CD4-positive, alpha-beta T cell treated with Interleukin-21 for 1 hour (primary cell): ENCODE results near the gene GDF9.

Experiments used
- DNase-seq: peaks from one replicate; pipeline ENCODE4 v3.0.0-alpha.2; 2020

GDF9 gene

DNA sequence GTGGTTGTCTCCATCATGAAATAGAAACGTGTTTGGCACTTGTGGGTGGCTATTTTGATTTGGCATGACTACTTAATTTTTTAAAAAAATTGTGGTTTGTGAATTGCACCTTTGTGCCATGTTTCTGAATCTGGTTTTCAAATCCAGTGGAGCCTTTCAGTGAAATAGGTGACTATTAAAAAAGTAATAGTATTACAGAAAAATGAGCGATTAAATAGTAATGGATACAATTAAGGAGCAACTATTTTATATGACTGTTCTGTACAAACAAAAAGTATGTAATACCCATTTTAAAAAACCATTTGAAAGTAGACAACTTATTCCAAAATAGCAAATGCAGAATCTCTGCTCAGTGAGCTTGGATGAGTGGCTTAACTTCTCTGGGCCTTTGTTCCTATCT lies 50.2 kb downstream of the GDF9 start:
- DNase-seq, result no peak

DNA sequence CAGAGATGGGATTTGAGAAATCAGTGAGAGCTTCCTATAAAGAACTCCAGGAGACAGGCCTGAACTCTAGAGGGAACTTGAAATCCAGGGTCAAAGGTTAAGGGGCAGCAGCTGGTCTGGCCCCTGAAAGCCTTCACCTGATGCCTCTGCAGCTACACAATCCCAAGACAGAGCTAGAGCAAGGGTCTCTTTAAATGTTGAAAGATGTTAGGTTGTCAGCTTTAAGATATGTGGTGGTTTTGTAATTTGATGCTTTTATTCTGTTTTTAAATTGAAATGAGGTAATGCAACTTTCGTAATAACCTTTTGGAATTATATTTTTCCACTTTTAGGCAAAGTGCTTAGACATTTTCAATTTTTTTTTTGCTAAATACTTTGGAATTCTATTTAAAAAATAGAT lies 50.8 kb downstream of the GDF9 start:
- DNase-seq, result no peak

DNA sequence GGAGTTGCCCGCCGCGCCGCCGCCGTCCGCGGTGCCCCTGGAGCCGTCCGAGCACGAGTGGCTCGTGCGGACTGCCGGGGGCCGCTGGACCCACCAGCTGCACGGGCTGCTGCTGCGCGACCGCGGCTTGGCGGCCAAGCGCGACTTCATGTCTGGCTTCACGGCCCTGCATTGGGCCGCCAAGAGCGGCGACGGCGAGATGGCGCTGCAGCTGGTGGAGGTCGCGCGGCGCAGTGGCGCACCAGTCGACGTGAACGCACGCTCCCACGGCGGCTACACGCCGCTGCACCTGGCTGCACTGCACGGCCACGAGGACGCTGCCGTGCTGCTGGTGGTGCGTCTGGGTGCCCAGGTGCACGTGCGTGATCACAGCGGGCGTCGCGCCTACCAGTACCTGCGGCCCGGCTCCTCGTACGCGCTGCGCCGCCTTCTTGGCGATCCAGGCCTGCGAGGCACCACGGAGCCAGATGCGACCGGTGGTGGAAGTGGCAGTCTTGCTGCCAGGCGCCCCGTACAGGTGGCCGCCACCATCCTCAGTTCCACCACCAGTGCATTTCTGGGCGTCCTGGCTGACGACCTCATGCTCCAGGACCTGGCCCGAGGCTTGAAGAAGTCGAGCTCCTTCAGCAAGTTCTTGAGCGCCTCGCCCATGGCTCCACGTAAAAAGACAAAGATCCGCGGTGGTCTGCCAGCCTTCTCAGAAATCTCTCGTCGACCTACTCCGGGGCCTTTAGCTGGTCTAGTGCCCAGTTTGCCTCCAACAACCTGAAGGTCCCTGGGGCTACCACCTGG lies 51.6 kb downstream of the GDF9 start:
- DNase-seq, result no peak

DNA sequence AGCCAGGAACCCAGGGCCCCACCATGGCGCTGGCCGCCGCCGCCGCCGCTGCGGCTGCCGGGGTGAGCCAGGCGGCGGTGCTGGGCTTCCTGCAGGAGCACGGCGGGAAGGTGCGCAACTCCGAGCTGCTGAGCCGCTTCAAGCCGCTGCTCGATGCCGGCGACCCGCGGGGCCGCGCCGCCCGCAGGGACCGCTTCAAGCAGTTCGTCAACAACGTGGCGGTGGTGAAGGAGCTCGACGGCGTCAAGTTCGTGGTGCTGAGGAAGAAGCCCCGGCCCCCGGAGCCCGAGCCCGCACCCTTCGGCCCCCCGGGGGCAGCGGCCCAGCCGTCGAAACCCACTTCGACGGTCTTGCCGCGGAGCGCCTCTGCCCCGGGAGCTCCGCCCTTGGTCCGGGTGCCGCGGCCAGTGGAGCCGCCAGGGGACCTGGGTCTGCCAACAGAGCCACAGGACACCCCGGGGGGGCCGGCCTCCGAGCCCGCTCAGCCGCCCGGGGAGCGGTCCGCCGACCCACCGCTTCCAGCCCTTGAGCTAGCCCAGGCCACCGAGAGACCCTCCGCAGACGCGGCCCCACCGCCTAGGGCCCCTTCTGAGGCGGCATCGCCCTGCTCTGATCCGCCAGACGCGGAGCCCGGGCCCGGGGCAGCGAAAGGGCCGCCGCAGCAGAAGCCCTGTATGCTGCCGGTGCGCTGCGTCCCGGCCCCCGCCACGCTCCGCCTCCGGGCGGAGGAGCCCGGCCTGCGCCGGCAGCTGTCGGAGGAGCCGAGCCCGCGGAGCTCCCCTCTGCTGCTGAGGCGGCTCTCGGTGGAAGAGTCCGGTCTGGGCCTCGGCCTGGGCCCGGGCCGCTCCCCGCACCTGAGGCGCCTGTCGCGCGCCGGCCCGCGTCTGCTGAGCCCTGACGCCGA lies 52.4 kb downstream of the GDF9 start:
- DNase-seq, result peak; percentile 33

DNA sequence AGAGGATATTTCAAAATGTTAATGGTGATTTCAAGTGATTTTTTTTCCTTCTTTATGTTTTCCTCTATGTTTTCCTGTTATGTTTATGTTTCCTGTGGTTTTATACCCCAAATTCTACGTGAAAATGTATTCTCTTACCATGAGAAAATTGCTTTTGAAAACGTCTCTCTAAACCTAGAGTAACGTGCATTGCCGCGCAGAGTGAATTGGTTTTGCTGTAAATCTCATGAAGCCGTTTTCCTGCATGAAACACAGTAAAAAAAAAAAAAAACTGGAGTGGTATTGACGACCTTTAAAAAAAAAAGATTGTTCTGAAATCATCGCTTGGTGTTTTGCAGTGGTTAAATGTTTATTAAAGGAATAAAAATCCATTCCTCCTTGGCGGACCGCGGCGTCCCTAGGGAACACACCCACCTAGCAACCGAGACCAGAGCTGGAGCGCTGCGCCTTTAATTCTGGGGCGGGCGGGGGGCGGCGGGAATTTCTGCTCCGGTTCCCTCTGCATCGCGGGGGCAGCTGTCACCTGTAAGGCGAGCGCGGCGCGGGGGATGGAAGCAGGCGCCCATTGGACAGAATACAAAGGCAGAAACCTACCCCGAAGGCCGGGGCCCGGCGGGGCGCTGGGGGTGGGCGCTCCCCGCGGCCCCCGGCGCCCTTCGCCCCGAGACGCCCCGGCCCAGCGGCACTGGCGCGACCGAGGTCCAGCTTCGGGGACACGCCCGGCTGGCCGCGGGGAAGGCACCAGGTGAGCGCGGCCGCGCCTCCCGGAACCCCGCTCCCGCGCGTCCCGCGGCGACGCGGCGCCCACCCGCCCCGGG lies 53.3 kb downstream of the GDF9 start, which contains the start of gene SOWAHA:
SOWAHA (plus strand) TSS at position 522 of the 818 bp plus-strand sequence. CDS start 320 bp downstream, outside the sequence.
- DNase-seq, result peak; percentile 18

DNA sequence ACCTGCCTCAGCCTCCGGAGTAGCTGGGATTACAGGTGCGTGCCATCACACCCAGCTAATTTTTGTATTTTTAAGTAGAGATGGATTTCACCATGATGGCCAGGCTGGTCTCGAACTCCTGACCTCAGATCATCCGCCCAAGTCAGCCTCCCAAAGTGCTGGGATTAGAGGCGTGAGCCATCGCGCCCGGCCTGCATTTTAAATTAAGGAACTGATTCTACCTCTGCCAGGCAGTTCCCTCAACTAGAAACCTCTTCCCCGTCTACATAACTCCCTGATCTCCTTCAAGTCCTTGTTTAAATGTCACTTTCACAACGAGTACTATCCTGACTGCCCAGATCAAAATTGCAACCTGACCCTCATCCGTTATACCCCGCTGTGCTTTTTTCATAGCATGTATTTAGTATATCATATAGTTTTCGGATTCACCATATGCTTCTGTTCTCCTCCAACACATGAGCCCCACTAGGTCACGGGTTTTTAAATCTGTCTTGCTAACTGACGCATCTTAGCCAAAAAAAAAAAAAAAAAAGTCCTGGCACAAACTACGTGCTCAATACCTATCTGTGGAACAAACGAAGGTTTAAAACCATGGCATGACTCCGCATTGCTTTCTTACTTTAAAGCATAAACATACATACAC lies 54.0 kb downstream of the GDF9 start:
- peak; percentile 16 for DNase-seq
